OCI-LY7 (cell line): ENCODE measurements around the gene CAND1. TPM values are rescaled to one million over a fixed set of nuclear protein-coding genes. Genes with fewer than 3 reads are reported as not detected.
A peak's percentile ranks its signal among the peaks of the same experiment; 100 is the strongest.

Experiments
- BruUV-seq: library from RNA; stranded (reverse); fragments of 400-500 nt; replicated peaks from 2 replicates; lab custom pipeline; 2021; lab: Mats Ljungman, UMichigan
- CTCF ChIA-PET: fragments of 300-600 bp; sonication (Branson Sonifier 250); formaldehyde crosslinking; loops from one replicate; lab custom pipeline; 2022; ENCODE audit warnings: antibody characterized with exemption; ENCODE audit not compliant: unreplicated experiment; lab: Charles Lee
- POLR2A ChIA-PET: fragments of 300-600 bp; sonication (Branson Sonifier 250); formaldehyde crosslinking; loops from one replicate; lab custom pipeline; 2022; ENCODE audit warnings: antibody characterized with exemption; lab: Charles Lee
- DNase-seq: peaks from one replicate; pipeline ENCODE4 v3.0.0-alpha.2; 2015; ENCODE audit warnings: low spot score
- H2AFZ ChIP-seq: fragments of 200-600 bp; sonication (generic), shearing (Covaris generic); 2 replicates; pipeline ENCODE4 v1.6.1; 2014; ENCODE audit warnings: mild to moderate bottlenecking, antibody characterized with exemption, low read length, moderate library complexity
- H3K27ac ChIP-seq: fragments of 200-600 bp; sonication (generic); 2 replicates; pipeline ENCODE4 v1.5.1; 2014; ENCODE audit warnings: mixed run types, low read depth, mild to moderate bottlenecking, moderate library complexity, low read length, inconsistent platforms; ENCODE audit not compliant: poor library complexity, severe bottlenecking
- H3K36me3 ChIP-seq: fragments of 200-600 bp; sonication (generic); 2 replicates; pipeline ENCODE4 v1.6.1; 2014; ENCODE audit warnings: mild to moderate bottlenecking, antibody characterized with exemption, low read length, moderate library complexity, mixed read lengths; ENCODE audit not compliant: insufficient read depth
- H3K4me1 ChIP-seq: fragments of 200-600 bp; sonication (generic); 2 replicates; pipeline ENCODE4 v1.5.1; 2014; ENCODE audit warnings: mild to moderate bottlenecking, low read length; ENCODE audit not compliant: insufficient read depth, poor library complexity, severe bottlenecking
- H3K4me2 ChIP-seq: fragments of 200-600 bp; sonication (generic); 2 replicates; pipeline ENCODE4 v1.6.1; 2014; ENCODE audit warnings: mild to moderate bottlenecking, low read length
- H3K4me3 ChIP-seq: fragments of 200-600 bp; sonication (generic); 2 replicates; pipeline ENCODE4 v1.5.1; 2014; ENCODE audit warnings: mild to moderate bottlenecking, low read depth, low read length; ENCODE audit not compliant: poor library complexity, severe bottlenecking
- H3K79me2 ChIP-seq: fragments of 200-600 bp; sonication (generic); 2 replicates; pipeline ENCODE4 v1.6.1; 2016; ENCODE audit warnings: low read depth, mild to moderate bottlenecking, low read length, moderate library complexity, mixed read lengths; ENCODE audit not compliant: insufficient read depth
- H3K9me2 ChIP-seq: fragments of 200-600 bp; sonication (generic); 2 replicates; pipeline ENCODE4 v1.6.1; 2016; ENCODE audit warnings: mild to moderate bottlenecking, low read length, mixed read lengths; ENCODE audit not compliant: insufficient read depth
- H3K9me3 ChIP-seq: fragments of 200-600 bp; sonication (generic); 2 replicates; pipeline ENCODE4 v1.6.1; 2014; ENCODE audit warnings: mild to moderate bottlenecking, mixed run types, low read length, mixed read lengths
- H4K20me1 ChIP-seq: fragments of 200-600 bp; sonication (generic); 2 replicates; pipeline ENCODE4 v1.6.1; 2014; ENCODE audit warnings: mild to moderate bottlenecking, antibody characterized with exemption, low read length, moderate library complexity, mixed read lengths; ENCODE audit not compliant: insufficient read depth
- CTCF ChIP-seq: fragments of 200-600 bp; sonication (generic); conservative IDR thresholded peaks from 2 replicates; pipeline ENCODE4 v1.5.1; 2014; ENCODE audit warnings: mild to moderate bottlenecking, antibody characterized with exemption, low read length, moderate library complexity, mixed read lengths
- EZH2phosphoT487 ChIP-seq: fragments of 200-600 bp; sonication (generic); IDR thresholded peaks from 2 replicates; pipeline ENCODE4 v1.6.1; 2018; ENCODE audit warnings: low read depth, borderline replicate concordance, mild to moderate bottlenecking, mixed run types, antibody characterized with exemption, low read length, moderate library complexity, mixed read lengths
- intact Hi-C: fragments of 100-400 bp; cut with micrococcal nuclease; formaldehyde crosslinking; loops from one replicate; pipeline ENCODE4 v1.10.0; 2022; ENCODE audit not compliant: unreplicated experiment
- total RNA-seq, 2 experiments: library from RNA; depleted of rRNA in 1 of 2; stranded (reverse); fragments of >200 nt in 1 of 2; shearing (Covaris generic) in 1 of 2; gene quantifications; 2 replicates each; pipeline ENCODE4 v1.2.3, GENCODE V29; 2014 to 2022

The CAND1 gene
- total RNA-seq, 2 experiments from 2014 or later: 109 to 207 TPM

DNA sequence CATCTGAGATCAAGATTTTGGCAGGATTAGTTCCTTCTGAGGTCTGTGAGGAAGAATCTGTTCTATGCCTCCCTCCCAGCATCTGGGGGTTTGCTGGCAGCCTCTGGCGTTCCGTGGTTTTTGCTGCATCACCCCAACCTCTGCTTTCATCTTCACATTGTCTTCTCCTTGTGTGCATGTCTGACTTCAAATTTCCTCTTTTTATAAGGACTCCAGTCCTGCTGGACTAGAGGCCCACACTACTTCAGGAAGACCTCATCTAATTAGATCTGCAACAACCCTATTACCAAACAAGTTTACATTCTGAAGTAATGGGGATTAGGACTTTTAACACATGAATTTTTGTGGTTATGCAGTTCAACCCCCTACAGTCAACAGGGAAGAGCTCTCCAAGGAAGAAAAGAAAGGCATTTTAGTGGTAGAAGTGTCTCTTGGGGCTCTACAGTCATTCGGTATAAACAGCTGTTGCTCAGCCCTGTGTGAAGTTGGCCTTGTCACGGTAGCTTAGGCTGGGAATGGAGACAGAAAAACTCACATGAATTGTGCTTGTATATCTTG, 89.7 kb downstream of the CAND1 start:
- no peaks in the 10 kb centered on the region for H4K20me1 ChIP-seq
- no TSS peak for BruUV-seq
- no peak for TF ChIP-seq EZH2phosphoT487
- no peak for TF ChIP-seq CTCF
- H3K9me3 ChIP-seq: no peaks in the 10 kb centered on the region
- POLR2A ChIA-PET: no interaction called here
- no peaks in the 10 kb centered on the region for H3K4me1 ChIP-seq
- no peak for DNase-seq
- H3K9me2 ChIP-seq: no peaks in the 10 kb centered on the region
- CTCF ChIA-PET: no interaction called here
- intact Hi-C loops: loop anchor here (5.0 to 10.0 kb wide), 4 partner anchors 83 to 958 kb away; partner anchors contain the start of gene IL26
- H3K4me3 ChIP-seq: no peak overlapping the region
- H2AFZ ChIP-seq: no peak overlapping the region
- H3K27ac ChIP-seq: no peak overlapping the region
- H3K36me3 ChIP-seq: no peaks in the 10 kb centered on the region
- H3K4me2 ChIP-seq: no peak overlapping the region
- no peaks in the 10 kb centered on the region for H3K79me2 ChIP-seq

- no peaks in the 10 kb centered on the region for H3K9me2 ChIP-seq
- ChIA-PET POLR2A (no interaction called here), CTCF (interaction anchor here (0.5 kb wide), 1 partner anchor 580 kb away, joined by 3 read pairs; no protein-coding TSS in a partner anchor)
- BruUV-seq: no TSS peak
- H2AFZ ChIP-seq: no peak overlapping the region
- no peaks in the 10 kb centered on the region for H3K36me3 ChIP-seq
- DNase-seq: peak; percentile 10
- no peaks in the 10 kb centered on the region for H3K4me1 ChIP-seq
- H3K9me3 ChIP-seq: no peaks in the 10 kb centered on the region
- no peaks in the 10 kb centered on the region for H3K79me2 ChIP-seq
- H3K4me2 ChIP-seq: no peak overlapping the region
- H3K4me3 ChIP-seq: no peak overlapping the region
- no peak overlapping the region for H3K27ac ChIP-seq
- no peaks in the 10 kb centered on the region for H4K20me1 ChIP-seq
- no peak for TF ChIP-seq EZH2phosphoT487
- TF ChIP-seq CTCF: no peak
- intact Hi-C loops: no loop called here
These were observed 93.4 kb downstream of the CAND1 start for GRCh38 chr12:67362526-67362925.

DNA sequence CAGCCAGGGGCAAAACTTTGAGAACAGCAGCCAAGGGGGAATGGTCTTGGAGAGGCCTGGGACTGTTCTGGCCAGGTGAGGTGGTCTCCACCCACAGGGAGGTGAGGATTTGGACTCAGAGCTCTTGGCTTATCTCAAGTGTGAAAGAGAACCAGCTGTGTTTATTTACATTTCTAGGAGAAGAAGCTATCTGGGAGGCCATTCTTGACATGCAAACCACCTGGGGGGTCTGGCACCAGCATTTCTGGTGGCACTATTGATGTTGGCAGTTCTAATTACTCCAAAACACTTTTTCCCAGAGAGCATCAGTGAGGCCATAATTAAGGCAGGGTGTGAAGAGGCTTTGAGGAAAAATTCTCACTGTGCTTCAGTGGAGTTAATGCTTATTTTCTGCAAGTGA, 95.1 kb downstream of the CAND1 start:
- CTCF ChIA-PET: no interaction called here
- no peak overlapping the region for H3K27ac ChIP-seq
- H3K79me2 ChIP-seq: no peaks in the 10 kb centered on the region
- H2AFZ ChIP-seq: no peak overlapping the region
- intact Hi-C loops: no loop called here
- no peak overlapping the region for H3K4me2 ChIP-seq
- H3K9me3 ChIP-seq: no peaks in the 10 kb centered on the region
- BruUV-seq: no TSS peak
- no peaks in the 10 kb centered on the region for H3K36me3 ChIP-seq
- POLR2A ChIA-PET: interaction anchor here (1.0 kb wide), 3 partner anchors 12 to 203 kb away, joined by 3 read pairs; no protein-coding TSS in a partner anchor
- no peaks in the 10 kb centered on the region for H3K9me2 ChIP-seq
- no peaks in the 10 kb centered on the region for H3K4me1 ChIP-seq
- TF ChIP-seq EZH2phosphoT487: no peak
- no peak for TF ChIP-seq CTCF
- H4K20me1 ChIP-seq: no peaks in the 10 kb centered on the region
- DNase-seq: no peak
- no peak overlapping the region for H3K4me3 ChIP-seq
